ENCODE results near the gene ACSF2. TPM values are rescaled to one million over a fixed set of nuclear protein-coding genes. Genes with fewer than 3 reads are reported as not detected.
"Not testable (repeated sequence)": the region's sequence is repeated elsewhere in the genome, so short reads cannot be mapped to it uniquely, and the experiment has no call there.

The ACSF2 gene
- total and polyA plus RNA-seq, 8 donors, result 16.1 to 172 (median 67.9) TPM

DNA sequence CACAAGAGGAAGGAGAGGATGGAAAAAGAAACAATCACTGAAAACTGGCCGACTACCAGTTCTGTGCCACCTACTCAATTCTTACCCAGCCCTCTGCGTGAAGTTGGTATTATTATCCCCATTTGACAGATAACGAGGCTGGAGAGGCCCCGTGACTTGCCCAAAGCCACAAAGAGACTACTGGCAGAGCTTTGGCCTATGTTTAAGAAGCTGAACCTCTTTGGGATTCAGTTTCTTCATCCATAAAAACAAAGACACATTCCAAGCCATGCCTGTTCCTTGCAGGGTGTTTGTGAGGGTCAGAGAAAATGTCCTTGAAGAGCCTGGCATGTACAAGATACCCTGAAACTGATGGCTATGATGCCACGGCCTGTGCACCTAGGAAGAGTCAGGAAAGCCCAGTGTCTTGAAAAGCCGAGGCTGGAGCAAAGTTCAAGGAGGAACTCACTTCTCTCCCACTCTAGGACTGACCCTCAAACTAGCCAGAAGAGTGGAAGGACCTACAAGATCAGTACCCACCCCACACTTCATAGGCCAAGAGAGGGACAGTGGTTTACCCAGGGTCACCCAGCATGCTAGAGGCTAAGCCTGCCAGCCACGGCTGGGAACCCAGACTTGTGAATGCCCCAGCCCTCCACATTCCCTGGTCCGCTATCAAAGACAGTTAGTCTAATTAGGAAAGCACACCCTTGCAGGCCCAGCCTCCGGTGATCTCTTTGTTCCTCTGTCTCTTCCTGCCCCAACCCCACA is 1.6 kb upstream of the ACSF2 start:
- no peaks in the 10 kb centered on the region for H3K9me3 ChIP-seq
- no peaks in the 10 kb centered on the region for H3K27me3 ChIP-seq
- intact Hi-C loops (cut with DNase I; ENCODE audit: low total_unique reads), result no loop called here
- 74 to 84% (median 81%) methylated on average over 8 to 9 of the region's 9 CpGs for WGBS, 5 donors
- no peaks in the 10 kb centered on the region for H3K36me3 ChIP-seq
- H3K4me1 ChIP-seq, result peaks cover 40 to 81% (median 57%) of the 10 kb centered on the region in 4 donors
- no peak overlapping the region for H3K4me3 ChIP-seq
- H3K27ac ChIP-seq, result peak overlapping the region in 4 of 5 donors; percentile 14 to 89 (median 86)
- TF ChIP-seq EP300 (IDR thresholded peaks at IDR 0.05), result no peak
- TF ChIP-seq POLR2A (IDR thresholded peaks at IDR 0.05), result no peak
- no peak for TF ChIP-seq POLR2AphosphoS5 (IDR thresholded peaks at IDR 0.05)
- TF ChIP-seq, protein P1, sequence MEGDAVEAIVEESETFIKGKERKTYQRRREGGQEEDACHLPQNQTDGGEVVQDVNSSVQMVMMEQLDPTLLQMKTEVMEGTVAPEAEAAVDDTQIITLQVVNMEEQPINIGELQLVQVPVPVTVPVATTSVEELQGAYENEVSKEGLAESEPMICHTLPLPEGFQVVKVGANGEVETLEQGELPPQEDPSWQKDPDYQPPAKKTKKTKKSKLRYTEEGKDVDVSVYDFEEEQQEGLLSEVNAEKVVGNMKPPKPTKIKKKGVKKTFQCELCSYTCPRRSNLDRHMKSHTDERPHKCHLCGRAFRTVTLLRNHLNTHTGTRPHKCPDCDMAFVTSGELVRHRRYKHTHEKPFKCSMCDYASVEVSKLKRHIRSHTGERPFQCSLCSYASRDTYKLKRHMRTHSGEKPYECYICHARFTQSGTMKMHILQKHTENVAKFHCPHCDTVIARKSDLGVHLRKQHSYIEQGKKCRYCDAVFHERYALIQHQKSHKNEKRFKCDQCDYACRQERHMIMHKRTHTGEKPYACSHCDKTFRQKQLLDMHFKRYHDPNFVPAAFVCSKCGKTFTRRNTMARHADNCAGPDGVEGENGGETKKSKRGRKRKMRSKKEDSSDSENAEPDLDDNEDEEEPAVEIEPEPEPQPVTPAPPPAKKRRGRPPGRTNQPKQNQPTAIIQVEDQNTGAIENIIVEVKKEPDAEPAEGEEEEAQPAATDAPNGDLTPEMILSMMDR (IDR thresholded peaks at IDR 0.05), result no peak
- no peak for DNase-seq

DNA sequence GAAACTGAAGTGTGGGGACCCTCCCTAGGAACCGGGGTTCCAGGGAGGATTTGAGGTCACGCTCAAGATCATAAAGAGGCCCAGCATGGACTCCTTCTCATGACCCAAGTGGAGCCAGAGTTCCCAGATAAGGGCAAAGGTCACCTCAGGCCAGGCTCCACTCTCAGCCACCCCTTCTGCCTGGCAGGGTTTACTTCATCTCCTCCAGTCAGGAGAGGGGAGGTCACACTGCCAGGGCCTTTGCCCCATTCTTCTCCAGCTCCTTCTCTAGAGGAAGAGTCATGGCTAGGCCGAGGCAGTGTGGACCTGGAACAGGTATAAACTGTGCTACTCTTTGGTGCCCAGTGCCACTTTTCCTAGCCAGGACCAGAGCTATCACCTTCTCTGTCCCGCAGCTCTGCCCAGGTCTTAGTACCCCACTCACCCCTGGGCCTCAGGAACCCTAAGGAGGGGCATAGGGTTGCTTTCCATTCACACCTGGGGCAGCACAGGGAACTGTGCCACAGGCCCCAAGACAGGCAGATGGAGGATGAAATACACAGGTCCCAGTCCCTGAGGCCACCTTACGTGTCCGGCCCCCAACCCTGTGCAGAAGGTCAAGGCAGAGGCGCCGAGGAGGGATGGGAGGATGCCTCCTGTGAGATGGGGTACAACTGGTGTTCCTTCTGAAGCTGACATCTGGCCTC is 879 bp upstream of the ACSF2 start:
- TF ChIP-seq POLR2A (IDR thresholded peaks at IDR 0.05) (no peak), EP300 (IDR thresholded peaks at IDR 0.05) (no peak), POLR2AphosphoS5 (IDR thresholded peaks at IDR 0.05) (no peak)
- TF ChIP-seq, protein P1 (IDR thresholded peaks at IDR 0.05), result no peak
- Histone ChIP-seq H3K36me3 (no peaks in the 10 kb centered on the region), H3K27me3 (no peaks in the 10 kb centered on the region), H3K4me1 (peaks cover 40 to 87% (median 62%) of the 10 kb centered on the region in 4 donors), H3K9me3 (no peaks in the 10 kb centered on the region), H3K27ac (peak overlapping the region; percentile 43 to 89 (median 84)), H3K4me3 (peak overlapping the region; percentile 73 to 87 (median 80))
- no peak for DNase-seq
- WGBS, 5 donors, result 84 to 93% (median 88%) methylated on average over 3 to 8 of the region's 8 CpGs
- intact Hi-C loops (cut with DNase I; ENCODE audit: low total_unique reads), result no loop called here

DNA sequence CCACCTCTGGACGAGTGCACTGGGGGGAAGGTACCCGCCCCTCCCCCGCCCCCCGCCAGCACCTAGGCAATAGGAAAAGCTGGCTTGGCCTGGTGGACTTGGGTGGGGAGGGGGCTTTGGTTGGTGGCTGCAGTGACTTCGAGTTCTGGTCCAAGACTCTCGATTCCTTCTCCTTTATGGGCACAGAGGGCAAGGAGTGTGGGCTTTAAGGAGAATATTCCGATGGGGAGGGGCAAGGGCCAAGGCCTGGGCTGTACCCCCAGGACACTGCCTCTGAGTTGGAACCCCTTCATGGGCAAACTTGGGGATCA is 409 bp downstream of the ACSF2 start:
- no peak for DNase-seq
- no peaks in the 10 kb centered on the region for H3K36me3 ChIP-seq
- intact Hi-C loops (cut with DNase I; ENCODE audit: low total_unique reads), result no loop called here
- H3K4me3 ChIP-seq, result peak overlapping the region; percentile 73 to 87 (median 80)
- WGBS, 5 donors, result 0 to 5% (median 2%) methylated on average over 7 of the region's 7 CpGs; no CpG with 5 or more reads in 1 of the 5 donors
- no peaks in the 10 kb centered on the region for H3K27me3 ChIP-seq
- peak overlapping the region; percentile 83 to 89 (median 85) for H3K27ac ChIP-seq
- TF ChIP-seq POLR2A (IDR thresholded peaks at IDR 0.05) (no peak), EP300 (IDR thresholded peaks at IDR 0.05) (no peak), POLR2AphosphoS5 (IDR thresholded peaks at IDR 0.05) (no peak)
- TF ChIP-seq, protein P1 (IDR thresholded peaks at IDR 0.05), result no peak
- H3K4me1 ChIP-seq, result peaks cover 34 to 76% (median 58%) of the 10 kb centered on the region in 4 donors
- H3K9me3 ChIP-seq, result no peaks in the 10 kb centered on the region

- intact Hi-C loops (cut with DNase I; ENCODE audit: low total_unique reads), result no loop called here
- peak; percentile 56 to 65 for DNase-seq
- H3K36me3 ChIP-seq, result peaks cover 0 to 7% (median 1%) of the 10 kb centered on the region in 4 donors
These were observed 1.1 kb downstream of the ACSF2 start for GRCh38 chr17:50426814-50427787.

DNA sequence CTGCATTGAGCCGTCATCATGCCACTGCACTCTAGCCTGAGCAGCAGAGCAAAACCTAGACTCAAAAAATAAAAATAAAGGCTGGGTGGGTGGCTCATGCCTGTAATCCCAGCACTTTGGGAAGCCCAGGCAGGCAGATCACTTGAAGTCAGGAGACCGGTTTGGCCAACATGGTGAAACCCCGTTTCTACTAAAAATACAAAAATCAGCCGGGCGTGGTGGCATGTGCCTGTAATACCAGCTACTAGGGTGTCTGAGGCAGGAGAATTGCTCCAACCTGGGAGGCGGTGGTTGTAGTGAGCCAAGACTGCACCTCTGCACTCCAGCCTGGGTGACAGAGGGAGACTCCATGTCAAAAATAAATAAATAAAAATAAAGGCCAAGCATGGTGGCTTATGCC is 2.1 kb downstream of the ACSF2 start:
- peaks cover 0 to 13% (median 4%) of the 10 kb centered on the region in 4 donors for H3K36me3 ChIP-seq
- DNase-seq; intact Hi-C loops (cut with DNase I; ENCODE audit: low total_unique reads); H3K27me3 ChIP-seq; H3K9me3 ChIP-seq; H3K4me3 ChIP-seq: not testable (repeated sequence)
- 71 to 93% (median 76%) methylated on average over 6 of the region's 6 CpGs for WGBS, 5 donors
- H3K4me1 ChIP-seq, result peaks cover 30 to 65% (median 56%) of the 10 kb centered on the region in 4 donors
- H3K27ac ChIP-seq, result peak overlapping the region in 2 of 5 donors; percentile 83 to 89

More at GRCh38 chr17:50426814-50427787, 1.1 kb downstream of the ACSF2 start:
- peak overlapping the region; percentile 83 to 89 (median 85) for H3K27ac ChIP-seq
- H3K27me3 ChIP-seq, result no peaks in the 10 kb centered on the region
- TF ChIP-seq POLR2A (IDR thresholded peaks at IDR 0.05) (no peak), EP300 (IDR thresholded peaks at IDR 0.05) (no peak), POLR2AphosphoS5 (IDR thresholded peaks at IDR 0.05) (peak in 2 of 3 donors; percentile 33 to 34)
- WGBS, 5 donors, result 14 to 17% (median 16%) methylated on average over 4 of the region's 4 CpGs
- H3K9me3 ChIP-seq, result no peaks in the 10 kb centered on the region
- H3K4me1 ChIP-seq, result peaks cover 30 to 70% (median 57%) of the 10 kb centered on the region in 4 donors
- H3K4me3 ChIP-seq, result peak overlapping the region; percentile 73 to 87 (median 80)
